HPDE6-E6E7 (cell line): ENCODE results near the gene KRTAP22-1.

Source experiments
- DNase-seq: peaks from one replicate; pipeline ENCODE4 v3.0.0; 2011; ENCODE audit warnings: missing footprints; ENCODE audit errors: extremely low spot score

The KRTAP22-1 gene

DNA sequence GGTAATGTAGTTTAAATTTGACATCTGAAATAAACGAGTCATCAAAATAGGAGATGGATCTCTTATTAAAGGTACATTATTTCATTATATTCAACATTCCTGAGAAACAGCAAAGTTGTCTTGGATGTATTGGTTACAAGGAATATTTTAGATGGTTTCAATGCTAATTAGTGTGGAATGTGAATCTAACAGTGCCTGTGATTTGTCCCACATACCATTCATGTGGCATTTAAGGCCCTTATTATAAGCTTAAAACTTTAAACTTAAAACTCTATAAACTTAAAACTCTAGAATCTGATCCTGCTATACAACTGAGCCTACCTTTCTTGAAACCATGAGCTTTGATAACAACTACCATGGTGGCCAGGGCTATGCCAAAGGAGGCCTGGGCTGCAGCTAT is at the start of gene KRTAP22-1:
Gene KRTAP22-1, plus strand, starts transcription at position 301 of the 400 bp plus-strand sequence.
- no peak for DNase-seq

DNA sequence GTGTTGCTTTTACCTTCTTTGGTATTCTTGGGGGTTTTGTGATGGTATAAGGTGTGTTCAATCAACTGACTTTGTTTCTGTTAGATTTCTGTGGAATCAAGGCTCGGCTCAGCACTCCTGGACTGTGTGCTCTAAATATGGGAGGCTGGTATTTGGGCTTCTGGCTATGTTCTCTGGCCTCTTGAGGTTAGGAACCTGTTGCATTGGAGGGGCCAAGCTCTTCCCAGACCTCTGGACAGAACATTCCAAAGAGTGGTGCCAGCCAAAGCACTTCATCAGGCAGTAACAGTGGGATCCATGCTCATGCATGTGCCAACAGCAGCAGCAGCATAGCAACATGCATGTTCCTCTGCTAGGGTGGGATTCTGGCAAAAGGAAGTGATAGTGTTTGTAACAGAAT is 48.1 kb upstream of the KRTAP22-1 start:
- no peak for DNase-seq

GRCh38 chr21:30555095-30555494 is 45.8 kb upstream of the KRTAP22-1 start:
- no peak for DNase-seq

- DNase-seq = no peak
Measured at GRCh38 chr21:30561264-30561895, 39.5 kb upstream of the KRTAP22-1 start, which contains the start of gene KRTAP19-7. Gene KRTAP19-7, minus strand, starts transcription at chr21:30561314. Its CDS starts 25 bp downstream, at chr21:30561289.

- DNase-seq = no peak
Measured at GRCh38 chr21:30561957-30562356, 38.9 kb upstream of the KRTAP22-1 start.

DNA sequence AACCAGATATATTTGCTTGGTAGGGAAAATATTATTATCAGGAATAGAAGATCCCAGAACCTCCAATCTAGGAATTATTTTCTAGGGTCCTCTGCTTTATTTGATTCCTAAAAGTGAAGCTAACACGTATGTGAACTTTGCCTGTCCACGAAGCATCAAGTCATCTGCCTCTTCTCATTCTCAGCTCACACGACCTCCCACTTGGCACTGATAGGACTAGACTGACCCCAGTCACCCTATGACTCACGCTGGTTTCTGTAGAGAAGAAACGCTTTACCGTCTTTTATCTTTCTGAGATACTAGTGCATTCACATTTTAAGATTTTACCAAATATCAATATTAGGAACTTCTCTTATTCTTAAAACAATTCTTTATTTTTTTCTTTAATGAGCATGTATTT is 37.8 kb upstream of the KRTAP22-1 start:
- DNase-seq = no peak

GRCh38 chr21:30563630-30564029 is 37.3 kb upstream of the KRTAP22-1 start:
- no peak for DNase-seq

DNA sequence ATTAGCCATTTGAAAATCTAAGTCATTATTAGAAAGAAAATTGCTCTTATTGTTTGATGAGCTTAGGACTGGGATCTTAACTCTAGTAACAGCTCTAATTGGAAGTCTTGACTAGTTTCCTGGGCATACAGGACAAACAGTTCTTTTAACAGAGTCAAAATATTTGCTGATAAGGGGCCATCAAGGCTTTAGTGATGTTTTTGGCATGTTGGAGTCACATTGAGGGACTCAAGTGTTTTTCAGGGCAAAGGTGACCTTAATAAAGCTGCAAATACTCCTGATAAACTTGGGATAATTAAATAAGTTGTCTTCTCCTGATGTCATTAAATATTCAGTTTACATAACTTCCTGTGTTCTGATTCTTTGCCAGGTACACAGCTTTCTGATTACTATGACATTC is 33.3 kb upstream of the KRTAP22-1 start:
- no peak for DNase-seq

DNA sequence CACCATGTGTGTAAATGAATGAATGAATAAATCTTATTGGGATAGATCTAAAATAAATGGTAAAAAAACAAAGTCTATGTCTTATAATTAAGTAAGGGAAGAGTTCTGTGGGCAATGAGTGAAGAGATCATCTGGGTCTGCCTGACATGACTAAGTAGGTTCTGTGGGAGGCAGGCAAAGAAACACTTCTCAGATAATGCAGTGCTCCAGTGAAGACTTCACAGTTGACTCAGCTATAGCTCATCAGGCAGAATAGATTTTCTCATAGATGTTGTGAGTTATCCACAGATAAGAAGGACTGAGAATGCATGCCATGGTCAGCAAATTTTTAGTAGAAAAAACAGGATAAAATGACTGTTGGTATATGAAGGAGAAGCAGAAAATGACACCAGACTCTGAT is 23.1 kb upstream of the KRTAP22-1 start:
- no peak for DNase-seq

- DNase-seq = no peak
Measured at GRCh38 chr21:30579346-30579745, 21.5 kb upstream of the KRTAP22-1 start.

DNA sequence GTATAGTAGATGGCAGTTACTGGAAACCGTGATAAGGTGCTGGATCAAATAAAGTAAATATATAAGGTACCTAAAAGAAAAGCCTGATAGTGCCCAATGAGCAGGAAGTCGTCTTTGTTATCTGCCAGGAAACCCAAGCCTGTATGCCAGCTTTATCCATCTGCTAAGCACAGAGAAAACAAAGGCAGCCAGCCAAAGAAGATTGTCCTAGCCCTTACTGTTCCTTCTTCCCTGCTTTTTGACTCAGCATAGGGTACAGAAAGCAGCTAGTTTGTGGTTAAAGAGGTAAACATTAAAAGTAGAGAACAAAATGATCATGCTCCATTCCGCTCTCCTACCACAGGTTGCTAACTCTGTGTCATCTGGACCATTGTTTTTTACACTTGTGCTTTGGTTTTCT is 20.8 kb upstream of the KRTAP22-1 start:
- DNase-seq = no peak

GRCh38 chr21:30582870-30583269 is 18.0 kb upstream of the KRTAP22-1 start:
- no peak for DNase-seq

DNA sequence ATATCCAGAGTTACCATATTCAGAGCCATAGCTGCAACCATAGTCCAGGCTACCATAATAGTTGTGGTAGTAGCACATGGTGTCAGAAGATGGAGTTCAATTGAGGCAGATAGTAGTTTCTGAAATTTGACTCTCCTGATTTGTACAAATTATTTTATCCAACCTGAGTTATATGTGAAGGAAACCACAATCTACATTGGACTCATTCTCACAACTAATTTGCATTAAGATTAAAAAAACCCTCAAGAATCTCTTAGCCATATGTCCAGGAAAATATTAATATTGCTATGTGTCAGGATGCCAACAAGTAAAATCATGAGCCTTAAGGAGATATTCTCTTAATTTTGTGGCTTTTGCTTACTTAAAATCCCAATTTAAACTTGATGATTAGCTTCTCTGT is 10.6 kb upstream of the KRTAP22-1 start, which contains the start of gene KRTAP22-2:
Gene KRTAP22-2, minus strand, starts transcription at position 101 of the 400 bp plus-strand sequence.
- DNase-seq = no peak

DNA sequence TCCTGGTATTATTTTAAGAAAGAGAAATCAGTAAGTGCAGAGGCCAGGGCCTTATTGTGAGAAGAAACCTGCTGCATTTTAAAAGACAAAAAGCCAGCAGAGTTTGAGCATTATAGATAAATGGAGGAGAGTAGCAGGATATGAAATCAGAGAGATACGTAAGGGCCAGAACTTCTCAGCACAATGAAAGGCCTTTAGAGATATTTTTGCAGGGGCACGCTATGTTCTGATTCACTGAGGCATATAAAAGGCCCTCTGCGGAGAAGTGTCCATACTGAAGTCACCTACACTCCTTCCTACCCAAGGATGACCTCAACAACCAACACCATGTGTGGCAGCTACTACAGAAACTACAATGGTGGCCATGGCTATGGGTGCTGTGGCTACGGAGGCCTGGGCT is 8.7 kb upstream of the KRTAP22-1 start, which contains the start of gene KRTAP6-3:
Gene KRTAP6-3, plus strand, starts transcription at position 301 of the 400 bp plus-strand sequence. Its CDS starts 6 bp downstream, at position 307.
- DNase-seq = no peak

- no peak for DNase-seq
Measured at GRCh38 chr21:30598802-30599201, 2.1 kb upstream of the KRTAP22-1 start, which contains the start of gene KRTAP6-2. Gene KRTAP6-2, minus strand, starts transcription at chr21:30598902. Its CDS starts 28 bp downstream, at chr21:30598874.

GRCh38 chr21:30605968-30606367 is 5.1 kb downstream of the KRTAP22-1 start:
- no peak for DNase-seq

DNA sequence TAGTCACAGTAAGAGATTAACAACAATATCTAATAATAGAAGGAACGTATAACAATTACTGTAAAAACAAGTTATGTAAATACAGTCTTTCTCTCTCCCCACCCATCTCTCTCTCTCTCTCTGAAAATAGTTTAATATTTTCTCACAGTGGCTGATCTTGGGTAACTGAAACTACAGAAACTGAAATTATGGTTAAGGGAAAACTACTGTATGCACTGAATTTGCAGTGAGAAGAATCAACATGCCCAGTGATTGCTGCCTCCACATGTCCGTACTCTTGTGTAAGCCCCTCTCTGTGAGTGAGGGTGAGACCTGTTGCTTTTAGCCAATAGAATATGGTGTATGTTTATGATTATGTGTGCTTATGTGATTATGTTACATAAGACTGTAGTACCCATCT is 11.2 kb downstream of the KRTAP22-1 start:
- no peak for DNase-seq

DNA sequence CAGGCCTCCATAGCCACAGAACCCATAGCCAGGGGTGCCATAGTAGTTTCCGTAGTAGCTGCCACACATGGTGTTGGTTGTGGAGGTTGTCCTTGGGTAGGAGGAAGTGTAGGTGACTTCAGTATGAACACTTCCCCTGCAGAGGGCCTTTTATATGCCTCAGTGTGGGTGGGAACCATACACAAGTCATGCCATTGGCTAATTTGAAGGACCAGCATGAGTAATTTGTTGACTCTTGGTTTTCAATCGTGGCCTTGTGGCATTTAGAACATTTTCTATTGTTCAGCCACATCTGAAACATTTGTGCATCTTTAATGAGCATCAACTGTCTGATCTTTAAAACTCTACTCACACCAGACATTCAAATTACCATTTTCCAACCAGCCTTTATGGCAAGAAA is 12.9 kb downstream of the KRTAP22-1 start, which contains the start of gene KRTAP6-1:
Gene KRTAP6-1, minus strand, starts transcription at position 95 of the 400 bp plus-strand sequence. Its CDS starts 26 bp downstream, at position 69.
- no peak for DNase-seq

- no peak for DNase-seq
Measured at GRCh38 chr21:30615199-30615598, 14.3 kb downstream of the KRTAP22-1 start.

GRCh38 chr21:30616125-30616524 is 15.2 kb downstream of the KRTAP22-1 start, which contains the start of gene KRTAP20-1:
Gene KRTAP20-1, plus strand, starts transcription at chr21:30616425. Its CDS starts 30 bp downstream, at chr21:30616455.
- DNase-seq = no peak

GRCh38 chr21:30620080-30620479 is 19.2 kb downstream of the KRTAP22-1 start:
- no peak for DNase-seq

DNA sequence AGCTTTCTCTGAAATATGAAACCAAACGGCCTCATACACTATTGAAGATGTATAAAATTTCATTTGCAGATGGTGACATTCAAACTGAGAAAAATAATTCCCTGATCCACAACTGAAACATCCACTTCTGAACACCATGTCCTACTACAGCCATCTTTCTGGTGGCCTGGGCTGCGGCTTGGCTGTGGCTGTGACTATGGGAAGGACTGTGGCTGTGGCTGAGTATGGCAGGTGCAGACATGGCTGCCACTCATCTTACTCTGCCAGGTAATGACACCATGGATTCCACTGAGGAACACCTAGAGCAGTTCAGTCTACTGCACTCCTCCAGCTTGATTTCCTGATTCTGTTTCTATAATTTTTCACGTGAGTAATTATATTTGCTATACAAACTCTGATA is 19.6 kb downstream of the KRTAP22-1 start, which contains the start of gene KRTAP20-4:
Gene KRTAP20-4, plus strand, starts transcription at position 106 of the 400 bp plus-strand sequence.
- DNase-seq = no peak

DNA sequence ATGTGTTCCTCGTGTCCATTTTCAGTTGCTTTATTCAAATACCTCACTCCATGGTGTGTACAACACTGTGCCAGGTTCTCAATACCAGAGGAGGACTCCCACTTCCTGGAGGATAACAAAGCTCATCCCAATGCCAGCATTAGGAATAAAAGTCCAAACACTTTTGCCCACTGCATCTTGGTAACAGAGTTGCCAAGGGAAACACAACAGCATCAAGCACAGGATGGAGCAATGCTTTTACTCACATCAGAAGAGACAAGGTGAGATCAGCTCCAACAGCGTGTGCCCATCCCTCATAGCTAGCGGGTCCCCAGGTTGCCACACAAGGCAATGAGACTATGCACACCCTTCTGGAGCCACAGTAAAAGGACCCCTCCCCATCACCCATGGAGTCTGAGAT is 22.5 kb downstream of the KRTAP22-1 start:
- no peak for DNase-seq
